Activated CD8-positive, alpha-beta T cell treated with anti-CD3 and anti-CD28 coated beads for 36 hours (primary cell): ENCODE results near the gene TPST1. TPM values are rescaled to one million over a fixed set of nuclear protein-coding genes. Genes with fewer than 3 reads are reported as not detected.
"Not testable (repeated sequence)": the region's sequence is repeated elsewhere in the genome, so short reads cannot be mapped to it uniquely, and the experiment has no call there.

Source experiments
- ATAC-seq: fragments of 200-7000 bp; cut with Tn5 transposase; one replicate; pipeline ENCODE4 v1.10.0; 2021; ENCODE audit warnings: mild to moderate bottlenecking, moderate library complexity
- CTCF ChIA-PET: fragments of 350-600 bp; sonication (Branson Sonifier 250); formaldehyde crosslinking; loops from one replicate; lab custom pipeline; 2021; ENCODE audit warnings: antibody characterized with exemption; lab: Charles Lee
- POLR2A ChIA-PET: fragments of 350-600 bp; sonication (Branson Sonifier 250); formaldehyde crosslinking; loops from one replicate; lab custom pipeline; 2021; ENCODE audit warnings: antibody characterized with exemption; lab: Charles Lee
- DNase-seq: peaks from one replicate; pipeline ENCODE4 v3.0.0-alpha.2; 2020
- H3K27ac Mint-ChIP-seq: one replicate; pipeline ENCODE4 v1.8.0; 2021; ENCODE audit warnings: mild to moderate bottlenecking, mixed read lengths
- H3K27me3 Mint-ChIP-seq: one replicate; pipeline ENCODE4 v1.8.0; 2021; ENCODE audit warnings: mixed read lengths
- H3K36me3 Mint-ChIP-seq: one replicate; pipeline ENCODE4 v1.8.0; 2021; ENCODE audit warnings: low read depth, mixed read lengths
- H3K4me1 Mint-ChIP-seq: one replicate; pipeline ENCODE4 v1.8.0; 2021; ENCODE audit warnings: low read depth, mixed read lengths
- H3K4me3 Mint-ChIP-seq: one replicate; pipeline ENCODE4 v1.8.0; 2021; ENCODE audit warnings: mild to moderate bottlenecking, moderate library complexity, mixed read lengths
- H3K9me3 Mint-ChIP-seq: one replicate; pipeline ENCODE4 v1.8.0; 2021; ENCODE audit warnings: mixed read lengths
- CTCF ChIP-seq: fragments of 200-600 bp; IDR thresholded peaks from one replicate; pipeline ENCODE4 v1.8.0; 2022; ENCODE audit warnings: antibody characterized with exemption, mild to moderate bottlenecking
- intact Hi-C: fragments of 100-400 bp; cut with micrococcal nuclease; formaldehyde crosslinking; loops from one replicate; pipeline ENCODE4 v1.10.0; 2022
- total RNA-seq, 2 experiments: library from RNA; stranded (reverse); gene quantifications; one replicate each; pipeline ENCODE4 v1.2.3, GENCODE V29; 2021

The TPST1 gene
- total RNA-seq, 2 experiments from 2014 or later: 2.4 TPM

GRCh38 chr7:66363635-66364034, 158.5 kb downstream of the TPST1 start:
- CTCF ChIA-PET: no interaction called here

GRCh38 chr7:66365031-66365430, 159.9 kb downstream of the TPST1 start:
- POLR2A ChIA-PET, H3K36me3 Mint-ChIP-seq, ATAC-seq, intact Hi-C loops, H3K9me3 Mint-ChIP-seq, CTCF ChIA-PET, H3K4me1 Mint-ChIP-seq, H3K27ac Mint-ChIP-seq, H3K27me3 Mint-ChIP-seq, DNase-seq, H3K4me3 Mint-ChIP-seq: not testable (repeated sequence)

More at GRCh38 chr7:66363635-66364034, 158.5 kb downstream of the TPST1 start:
- no peak overlapping the region for H3K27ac Mint-ChIP-seq
- no peak for TF ChIP-seq CTCF
- H3K27me3 Mint-ChIP-seq: no peaks in the 10 kb centered on the region
- H3K9me3 Mint-ChIP-seq: no peaks in the 10 kb centered on the region
- intact Hi-C loops: no loop called here
- no peak for ATAC-seq
- POLR2A ChIA-PET: no interaction called here
- no peak overlapping the region for H3K4me3 Mint-ChIP-seq
- DNase-seq: no peak
- no peaks in the 10 kb centered on the region for H3K36me3 Mint-ChIP-seq
- H3K4me1 Mint-ChIP-seq: no peaks in the 10 kb centered on the region

GRCh38 chr7:66371096-66371824, 166.1 kb downstream of the TPST1 start:
- no peak for ATAC-seq
- CTCF ChIA-PET: no interaction called here
- H3K27me3 Mint-ChIP-seq: no peaks in the 10 kb centered on the region
- POLR2A ChIA-PET: no interaction called here
- H3K9me3 Mint-ChIP-seq: no peaks in the 10 kb centered on the region
- no peak for DNase-seq
- intact Hi-C loops: no loop called here
- no peaks in the 10 kb centered on the region for H3K4me1 Mint-ChIP-seq
- TF ChIP-seq CTCF: no peak
- no peak overlapping the region for H3K4me3 Mint-ChIP-seq
- no peak overlapping the region for H3K27ac Mint-ChIP-seq
- H3K36me3 Mint-ChIP-seq: peaks cover 3% of the 10 kb centered on the region

GRCh38 chr7:66374141-66374840, 169.2 kb downstream of the TPST1 start:
- intact Hi-C loops, H3K4me1 Mint-ChIP-seq, ATAC-seq, H3K27ac Mint-ChIP-seq, H3K9me3 Mint-ChIP-seq, H3K4me3 Mint-ChIP-seq, POLR2A ChIA-PET, H3K27me3 Mint-ChIP-seq, DNase-seq, CTCF ChIA-PET: not testable (repeated sequence)
- peaks cover 15% of the 10 kb centered on the region for H3K36me3 Mint-ChIP-seq

GRCh38 chr7:66376264-66376945, 171.3 kb downstream of the TPST1 start:
- intact Hi-C loops: no loop called here
- no peak for DNase-seq
- ATAC-seq: no peak
- POLR2A ChIA-PET: no interaction called here
- Mint-ChIP-seq H3K4me3 (no peak overlapping the region), H3K27ac (no peak overlapping the region), H3K4me1 (no peaks in the 10 kb centered on the region), H3K27me3 (no peaks in the 10 kb centered on the region), H3K9me3 (peaks cover 3% of the 10 kb centered on the region), H3K36me3 (peaks cover 28% of the 10 kb centered on the region)
- CTCF ChIA-PET: interaction anchor here (0.7 kb wide), 1 partner anchor 26 kb away, joined by 3 read pairs; no protein-coding TSS in a partner anchor
- no peak for TF ChIP-seq CTCF
